CD4-positive, alpha-beta memory T cell (primary cell): ENCODE measurements around the gene DTX2. TPM values are rescaled to one million over a fixed set of nuclear protein-coding genes. Genes with fewer than 3 reads are reported as not detected.

ENCODE experiments used
- polyA plus RNA-seq, 2 donors: library from polyadenylated mRNA; unstranded; fragments of 300-500 nt; fragmentation: Illumina TruSeq; gene quantifications; one replicate each; pipeline ENCODE4 v1.2.3, GENCODE V29; 2021
- total RNA-seq, 2 experiments: library from RNA; stranded (reverse); gene quantifications; one replicate each; pipeline ENCODE4 v1.2.3, GENCODE V29; 2021

The DTX2 gene
- total and polyA plus RNA-seq, 4 experiments from 2014 or later, result 4.7 to 47.6 (median 30.4) TPM

Other genes with a start within 250 kb of the DTX2 start
- 10 to 100 TPM; 41.9 to 43.1 TPM for gene HSPB1, start 159.0 kb upstream of the DTX2 start, total RNA-seq
- 100 to 1,000 TPM in 1 of 2 donors, 10 to 100 TPM in 1; 49.7 to 111 TPM for gene HSPB1, start 159.0 kb upstream of the DTX2 start, polyA plus RNA-seq
- 10 to 100 TPM; 51.6 to 54.3 TPM for gene YWHAG, start 102.7 kb upstream of the DTX2 start, total RNA-seq
- 1 to 10 TPM in 1 of 2 donors, under 1 TPM in 1; 0.94 to 2.4 TPM for gene YWHAG, start 102.7 kb upstream of the DTX2 start, polyA plus RNA-seq
- not detected for gene SSC4D, start 52.0 kb upstream of the DTX2 start, total RNA-seq
- gene SSC4D, start 52.0 kb upstream of the DTX2 start, polyA plus RNA-seq, result under 1 TPM in 1 of 2 donors, not detected in 1; 0.31 TPM
- gene ZP3, start 36.8 kb upstream of the DTX2 start, total RNA-seq, result 1 to 10 TPM; 2.8 to 6.1 TPM
- 1 to 10 TPM; 1.9 to 4.1 TPM for gene ZP3, start 36.8 kb upstream of the DTX2 start, polyA plus RNA-seq
- gene UPK3B, start 48.8 kb downstream of the DTX2 start, total RNA-seq, result 1 to 10 TPM; 2.7 to 3.3 TPM
- not detected for gene UPK3B, start 48.8 kb downstream of the DTX2 start, polyA plus RNA-seq
- 1 to 10 TPM in 1 of 2 experiments, under 1 TPM in 1; 0.73 to 1.1 TPM for gene SPDYE16, start 81.6 kb downstream of the DTX2 start, total RNA-seq
- under 1 TPM in 1 of 2 donors, not detected in 1; 0.21 TPM for gene SPDYE16, start 81.6 kb downstream of the DTX2 start, polyA plus RNA-seq
- gene POMZP3, start 165.6 kb downstream of the DTX2 start, total RNA-seq, result 10 to 100 TPM; 20.4 to 21.6 TPM
- gene POMZP3, start 165.6 kb downstream of the DTX2 start, polyA plus RNA-seq, result 1 to 10 TPM; 3.2 to 9.6 TPM